Measurements from ENCODE around the gene PASK.

PASK gene

DNA sequence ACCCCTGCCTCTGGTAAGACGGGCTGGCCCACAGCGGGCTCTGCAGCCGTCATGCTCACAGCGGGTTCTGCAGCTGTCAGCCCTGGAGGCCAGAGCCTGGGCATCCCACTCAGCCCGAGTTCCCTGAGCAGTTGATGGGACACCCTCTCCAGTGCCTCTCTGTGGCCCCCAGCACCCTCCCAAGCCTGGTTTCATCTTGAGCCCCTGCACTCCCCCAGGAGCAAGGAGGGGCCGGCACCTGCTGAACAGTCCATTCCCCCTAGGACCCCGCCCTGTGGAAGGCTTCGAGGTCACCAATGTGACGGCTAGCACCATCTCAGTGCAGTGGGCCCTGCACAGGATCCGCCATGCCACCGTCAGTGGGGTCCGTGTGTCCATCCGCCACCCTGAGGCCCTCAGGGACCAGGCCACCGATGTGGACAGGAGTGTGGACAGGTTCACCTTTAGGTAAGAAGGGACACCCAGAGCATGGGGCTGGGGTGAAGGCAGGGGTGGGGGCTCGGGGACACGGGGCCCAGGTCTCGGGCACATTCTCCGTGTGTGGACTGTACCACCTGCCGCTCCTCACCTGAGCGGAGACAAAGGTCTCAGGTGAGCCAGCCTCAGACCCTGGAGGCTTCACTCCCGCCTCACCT lies 81.7 kb downstream of the PASK start:
- H3K9ac ChIP-seq (ENCODE audit: low read length) = no peak overlapping the region
- no peaks in the 10 kb centered on the region for H3K36me3 ChIP-seq (ENCODE audit: control insufficient read depth, insufficient read depth, low read length)
- peaks cover 18% of the 10 kb centered on the region for H3K4me1 ChIP-seq (ENCODE audit: control insufficient read depth, insufficient read depth, low read length)
- peaks cover 3% of the 10 kb centered on the region for H3K27me3 ChIP-seq (ENCODE audit: control insufficient read depth, insufficient read depth, low read length)
- no peaks in the 10 kb centered on the region for H3K9me3 ChIP-seq (ENCODE audit: control insufficient read depth, low read length)
- H3K4me3 ChIP-seq (ENCODE audit: low read length) = no peak overlapping the region

DNA sequence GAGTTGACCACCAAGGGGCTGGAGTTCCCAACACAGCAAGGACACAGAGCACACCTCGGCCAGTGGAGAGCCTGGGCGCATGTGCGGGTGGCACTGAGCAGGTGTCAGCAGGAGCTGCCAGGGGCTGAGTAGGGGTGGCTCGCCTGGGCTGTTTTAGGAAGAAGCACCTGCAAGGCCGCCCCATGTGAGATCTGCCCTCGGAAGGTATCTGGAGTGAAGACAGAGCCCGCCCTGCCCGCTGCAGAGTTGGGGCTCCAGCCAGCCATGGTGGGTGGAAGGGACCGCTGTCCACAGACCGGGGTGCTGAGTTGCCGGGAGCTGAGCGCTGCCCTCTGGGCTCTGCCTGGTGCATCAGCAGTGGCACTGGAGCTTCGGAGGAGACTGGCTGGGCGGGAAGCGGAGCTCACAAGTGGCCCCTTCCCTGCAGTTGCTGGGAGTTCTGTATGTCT lies 82.4 kb downstream of the PASK start:
- H3K27me3 ChIP-seq (ENCODE audit: control insufficient read depth, insufficient read depth, low read length) = peaks cover 3% of the 10 kb centered on the region
- H3K4me1 ChIP-seq (ENCODE audit: control insufficient read depth, insufficient read depth, low read length) = peaks cover 19% of the 10 kb centered on the region
- no peak overlapping the region for H3K9ac ChIP-seq (ENCODE audit: low read length)
- H3K9me3 ChIP-seq (ENCODE audit: control insufficient read depth, low read length) = no peaks in the 10 kb centered on the region
- H3K4me3 ChIP-seq (ENCODE audit: low read length) = no peak overlapping the region
- H3K36me3 ChIP-seq (ENCODE audit: control insufficient read depth, insufficient read depth, low read length) = no peaks in the 10 kb centered on the region

GRCh38 chr2:241066171-241066892 lies 82.9 kb downstream of the PASK start:
- no peaks in the 10 kb centered on the region for H3K36me3 ChIP-seq (ENCODE audit: control insufficient read depth, insufficient read depth, low read length)

DNA sequence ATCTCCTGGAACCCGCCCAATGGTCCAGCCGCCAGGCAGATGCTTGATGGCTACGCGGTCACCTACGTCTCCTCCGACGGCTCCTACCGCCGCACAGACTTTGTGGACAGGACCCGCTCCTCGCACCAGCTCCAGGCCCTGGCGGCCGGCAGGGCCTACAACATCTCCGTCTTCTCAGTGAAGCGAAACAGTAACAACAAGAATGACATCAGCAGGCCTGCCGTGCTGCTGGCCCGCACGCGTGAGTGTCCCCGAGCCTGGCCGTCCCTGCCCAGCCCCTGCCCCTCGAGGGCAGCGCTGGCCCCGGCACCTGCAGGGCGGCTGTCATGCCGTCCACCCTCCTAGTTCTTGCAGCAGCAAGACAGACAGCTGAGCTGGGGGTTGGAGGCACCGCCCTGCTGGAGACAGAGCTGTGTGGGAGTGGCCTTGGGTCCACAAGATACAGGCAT lies 83.9 kb downstream of the PASK start:
- Histone ChIP-seq H3K27me3 (ENCODE audit: control insufficient read depth, insufficient read depth, low read length) (peaks cover 3% of the 10 kb centered on the region), H3K4me3 (ENCODE audit: low read length) (no peak overlapping the region), H3K9me3 (ENCODE audit: control insufficient read depth, low read length) (no peaks in the 10 kb centered on the region), H3K36me3 (ENCODE audit: control insufficient read depth, insufficient read depth, low read length) (no peaks in the 10 kb centered on the region), H3K9ac (ENCODE audit: low read length) (no peak overlapping the region), H3K4me1 (ENCODE audit: control insufficient read depth, insufficient read depth, low read length) (peaks cover 19% of the 10 kb centered on the region)

More at GRCh38 chr2:241066171-241066892, 82.9 kb downstream of the PASK start:
- Histone ChIP-seq H3K4me3 (ENCODE audit: low read length) (no peak overlapping the region), H3K9me3 (ENCODE audit: control insufficient read depth, low read length) (no peaks in the 10 kb centered on the region), H3K9ac (ENCODE audit: low read length) (no peak overlapping the region), H3K27me3 (ENCODE audit: control insufficient read depth, insufficient read depth, low read length) (peaks cover 3% of the 10 kb centered on the region), H3K4me1 (ENCODE audit: control insufficient read depth, insufficient read depth, low read length) (peaks cover 19% of the 10 kb centered on the region)

DNA sequence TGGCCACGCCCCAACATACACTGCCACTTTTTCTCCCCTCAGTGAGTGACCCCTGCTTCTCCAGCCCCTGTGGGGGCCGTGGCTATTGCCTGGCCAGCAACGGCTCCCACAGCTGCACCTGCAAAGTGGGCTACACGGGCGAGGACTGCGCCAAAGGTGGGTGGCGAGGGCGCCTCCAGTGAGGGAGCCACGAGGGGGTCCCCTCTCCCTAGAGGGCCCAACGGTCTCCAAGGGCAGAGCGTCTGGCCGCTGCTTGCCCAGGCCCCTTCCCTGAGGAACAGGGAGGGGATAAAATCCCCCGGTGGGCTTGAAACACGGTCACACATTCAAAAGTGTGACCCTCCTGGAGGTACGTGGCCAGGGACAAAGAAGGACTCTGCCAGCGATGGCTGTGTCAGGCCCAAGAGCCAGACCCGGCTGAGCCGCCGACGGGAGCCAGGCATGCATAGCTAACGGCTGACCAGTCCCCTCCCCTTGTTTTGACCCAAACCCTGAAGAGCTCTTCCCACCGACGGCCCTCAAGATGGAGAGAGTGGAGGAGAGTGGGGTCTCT lies 84.4 kb downstream of the PASK start:
- H3K27me3 ChIP-seq (ENCODE audit: control insufficient read depth, insufficient read depth, low read length) = peaks cover 3% of the 10 kb centered on the region
- H3K36me3 ChIP-seq (ENCODE audit: control insufficient read depth, insufficient read depth, low read length) = no peaks in the 10 kb centered on the region
- H3K4me3 ChIP-seq (ENCODE audit: low read length) = no peak overlapping the region
- peaks cover 19% of the 10 kb centered on the region for H3K4me1 ChIP-seq (ENCODE audit: control insufficient read depth, insufficient read depth, low read length)
- H3K9me3 ChIP-seq (ENCODE audit: control insufficient read depth, low read length) = no peaks in the 10 kb centered on the region
- no peak overlapping the region for H3K9ac ChIP-seq (ENCODE audit: low read length)

GRCh38 chr2:241064008-241064801 lies 85.1 kb downstream of the PASK start:
- H3K27me3 ChIP-seq (ENCODE audit: control insufficient read depth, insufficient read depth, low read length) = peaks cover 3% of the 10 kb centered on the region
- no peak overlapping the region for H3K9ac ChIP-seq (ENCODE audit: low read length)
- no peaks in the 10 kb centered on the region for H3K36me3 ChIP-seq (ENCODE audit: control insufficient read depth, insufficient read depth, low read length)
- peaks cover 19% of the 10 kb centered on the region for H3K4me1 ChIP-seq (ENCODE audit: control insufficient read depth, insufficient read depth, low read length)
- H3K4me3 ChIP-seq (ENCODE audit: low read length) = no peak overlapping the region
- H3K9me3 ChIP-seq (ENCODE audit: control insufficient read depth, low read length) = no peaks in the 10 kb centered on the region

GRCh38 chr2:241063587-241063986 lies 85.7 kb downstream of the PASK start:
- Histone ChIP-seq H3K4me1 (ENCODE audit: control insufficient read depth, insufficient read depth, low read length) (peaks cover 19% of the 10 kb centered on the region), H3K9ac (ENCODE audit: low read length) (no peak overlapping the region), H3K27me3 (ENCODE audit: control insufficient read depth, insufficient read depth, low read length) (peaks cover 3% of the 10 kb centered on the region), H3K36me3 (ENCODE audit: control insufficient read depth, insufficient read depth, low read length) (no peaks in the 10 kb centered on the region), H3K9me3 (ENCODE audit: control insufficient read depth, low read length) (no peaks in the 10 kb centered on the region), H3K4me3 (ENCODE audit: low read length) (no peak overlapping the region)

DNA sequence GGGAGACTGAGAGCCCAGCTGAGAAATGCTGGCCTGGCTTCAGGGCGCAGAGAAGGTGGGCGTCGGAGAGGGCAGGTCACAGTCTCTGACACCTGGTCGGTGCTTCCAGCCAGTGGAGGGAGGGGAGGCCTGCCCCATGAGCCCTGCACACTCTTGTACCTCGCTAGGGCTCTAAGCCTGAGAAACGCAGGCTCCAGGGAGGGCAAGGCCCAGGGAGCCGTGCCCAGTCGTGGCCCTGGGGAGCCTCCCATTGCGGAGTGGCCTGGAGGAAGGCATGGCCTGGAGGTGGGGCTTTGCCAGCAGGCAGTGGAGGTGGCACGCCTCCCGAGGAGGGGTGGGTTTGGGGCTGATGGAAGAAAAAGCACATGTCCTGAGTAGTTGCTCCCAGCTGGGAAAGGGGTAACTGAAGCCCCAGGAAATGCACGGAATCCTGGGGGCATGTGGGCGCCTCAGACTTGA lies 86.2 kb downstream of the PASK start:
- H3K36me3 ChIP-seq (ENCODE audit: control insufficient read depth, insufficient read depth, low read length) = no peaks in the 10 kb centered on the region
- H3K9ac ChIP-seq (ENCODE audit: low read length) = no peak overlapping the region
- H3K27me3 ChIP-seq (ENCODE audit: control insufficient read depth, insufficient read depth, low read length) = peaks cover 3% of the 10 kb centered on the region
- no peak overlapping the region for H3K4me3 ChIP-seq (ENCODE audit: low read length)
- H3K4me1 ChIP-seq (ENCODE audit: control insufficient read depth, insufficient read depth, low read length) = peaks cover 19% of the 10 kb centered on the region
- no peaks in the 10 kb centered on the region for H3K9me3 ChIP-seq (ENCODE audit: control insufficient read depth, low read length)

GRCh38 chr2:241062389-241063092 lies 86.7 kb downstream of the PASK start:
- Histone ChIP-seq H3K27me3 (ENCODE audit: control insufficient read depth, insufficient read depth, low read length) (peaks cover 3% of the 10 kb centered on the region), H3K36me3 (ENCODE audit: control insufficient read depth, insufficient read depth, low read length) (no peaks in the 10 kb centered on the region), H3K4me3 (ENCODE audit: low read length) (no peak overlapping the region), H3K4me1 (ENCODE audit: control insufficient read depth, insufficient read depth, low read length) (peaks cover 19% of the 10 kb centered on the region), H3K9me3 (ENCODE audit: control insufficient read depth, low read length) (no peaks in the 10 kb centered on the region), H3K9ac (ENCODE audit: low read length) (no peak overlapping the region)

DNA sequence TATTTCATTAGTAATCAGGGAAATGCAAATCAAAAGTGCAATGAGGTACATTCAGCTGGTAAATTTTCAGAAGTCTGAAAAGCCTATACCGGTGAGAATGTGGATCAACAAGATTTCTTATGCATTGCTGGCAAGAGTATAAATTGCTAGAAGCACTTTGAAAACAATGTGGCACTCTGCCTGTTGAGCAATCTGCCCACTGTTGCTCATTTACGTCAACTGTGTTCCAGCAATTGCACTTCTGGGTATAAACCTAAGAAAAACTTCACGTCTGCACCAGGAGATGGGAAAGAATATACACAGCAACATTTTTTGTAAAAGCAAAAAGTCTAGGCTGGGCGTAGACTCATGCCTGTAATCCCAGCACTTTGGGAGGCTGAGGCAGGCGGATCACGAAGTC lies 88.0 kb downstream of the PASK start:
- no peaks in the 10 kb centered on the region for H3K36me3 ChIP-seq (ENCODE audit: control insufficient read depth, insufficient read depth, low read length)
- no peak overlapping the region for H3K9ac ChIP-seq (ENCODE audit: low read length)
- H3K4me1 ChIP-seq (ENCODE audit: control insufficient read depth, insufficient read depth, low read length) = peaks cover 19% of the 10 kb centered on the region
- H3K4me3 ChIP-seq (ENCODE audit: low read length) = no peak overlapping the region
- peaks cover 3% of the 10 kb centered on the region for H3K27me3 ChIP-seq (ENCODE audit: control insufficient read depth, insufficient read depth, low read length)
- H3K9me3 ChIP-seq (ENCODE audit: control insufficient read depth, low read length) = no peaks in the 10 kb centered on the region

Data from mucosa of stomach (tissue), 1 donor.